ENCODE measurements around the gene SEZ6L. TPM values are rescaled to one million over a fixed set of nuclear protein-coding genes. Genes with fewer than 3 reads are reported as not detected.

SEZ6L gene
- total RNA-seq, 4 donors from 2014 or later, result under 0.01 TPM; not detected in 3

GRCh38 chr22:26235792-26236487 is 66.7 kb downstream of the SEZ6L start:
- TF ChIP-seq POLR2A (IDR thresholded peaks at IDR 0.05) (no peak), CTCF (IDR thresholded peaks at IDR 0.05) (no peak)
- Histone ChIP-seq H3K27ac (no peak overlapping the region), H3K4me3 (no peak overlapping the region), H3K9me3 (no peaks in the 10 kb centered on the region), H3K36me3 (no peaks in the 10 kb centered on the region), H3K4me1 (no peaks in the 10 kb centered on the region), H3K27me3 (peaks cover 0 to 46% (median 0%) of the 10 kb centered on the region in 4 donors)
- 43 to 58% methylated on average over 10 of the region's 11 CpGs for WGBS, 2 donors
- no peak for DNase-seq
- intact Hi-C loops (cut with DNase I), result no loop called here

- Histone ChIP-seq H3K4me3 (no peak overlapping the region), H3K9me3 (no peaks in the 10 kb centered on the region), H3K27me3 (peaks cover 0 to 40% (median 0%) of the 10 kb centered on the region in 4 donors), H3K36me3 (no peaks in the 10 kb centered on the region), H3K27ac (no peak overlapping the region), H3K4me1 (no peaks in the 10 kb centered on the region)
- DNase-seq, result no peak
- intact Hi-C loops (cut with DNase I), result no loop called here
- 48 to 56% methylated on average over 6 of the region's 6 CpGs for WGBS, 2 donors
- TF ChIP-seq POLR2A (IDR thresholded peaks at IDR 0.05) (no peak), CTCF (IDR thresholded peaks at IDR 0.05) (no peak)
Observed at GRCh38 chr22:26236991-26237390, 67.7 kb downstream of the SEZ6L start.

GRCh38 chr22:26238596-26238995 is 69.3 kb downstream of the SEZ6L start:
- no peak for TF ChIP-seq CTCF (IDR thresholded peaks at IDR 0.05)
- no peak for TF ChIP-seq POLR2A (IDR thresholded peaks at IDR 0.05)
- DNase-seq, result no peak
- H3K27ac ChIP-seq, result no peak overlapping the region
- WGBS, 2 donors, result 72 to 75% methylated on average over 3 of the region's 3 CpGs
- no peak overlapping the region for H3K4me3 ChIP-seq
- H3K9me3 ChIP-seq, result no peaks in the 10 kb centered on the region
- intact Hi-C loops (cut with DNase I), result no loop called here
- peaks cover 0 to 28% (median 0%) of the 10 kb centered on the region in 4 donors for H3K27me3 ChIP-seq
- H3K36me3 ChIP-seq, result no peaks in the 10 kb centered on the region
- no peaks in the 10 kb centered on the region for H3K4me1 ChIP-seq

GRCh38 chr22:26239581-26239980 is 70.3 kb downstream of the SEZ6L start:
- 60 to 88% methylated on average over 3 to 4 of the region's 4 CpGs for WGBS, 2 donors
- no peaks in the 10 kb centered on the region for H3K36me3 ChIP-seq
- no peak for DNase-seq
- H3K4me3 ChIP-seq, result no peak overlapping the region
- no peaks in the 10 kb centered on the region for H3K9me3 ChIP-seq
- peaks cover 0 to 22% (median 0%) of the 10 kb centered on the region in 4 donors for H3K27me3 ChIP-seq
- H3K4me1 ChIP-seq, result no peaks in the 10 kb centered on the region
- intact Hi-C loops (cut with DNase I), result no loop called here
- no peak overlapping the region for H3K27ac ChIP-seq
- TF ChIP-seq POLR2A (IDR thresholded peaks at IDR 0.05) (no peak), CTCF (IDR thresholded peaks at IDR 0.05) (no peak)

GRCh38 chr22:26241361-26241760 is 72.1 kb downstream of the SEZ6L start:
- Histone ChIP-seq H3K9me3 (no peaks in the 10 kb centered on the region), H3K27ac (no peak overlapping the region), H3K36me3 (no peaks in the 10 kb centered on the region), H3K4me3 (no peak overlapping the region), H3K4me1 (no peaks in the 10 kb centered on the region), H3K27me3 (peaks cover 0 to 22% (median 0%) of the 10 kb centered on the region in 4 donors)
- TF ChIP-seq POLR2A (IDR thresholded peaks at IDR 0.05), result no peak
- TF ChIP-seq CTCF (IDR thresholded peaks at IDR 0.05), result no peak
- no peak for DNase-seq
- 65 to 76% methylated on average over 7 to 8 of the region's 8 CpGs for WGBS, 2 donors
- intact Hi-C loops (cut with DNase I), result no loop called here
